ENCODE data around the gene CYS1.
"Not testable (repeated sequence)": the region's sequence is repeated elsewhere in the genome, so short reads cannot be mapped to it uniquely, and the experiment has no call there.

Gene CYS1

GRCh38 chr2:10029875-10030223, 50.4 kb downstream of the CYS1 start:
- no peak for DNase-seq (ENCODE audit: low read depth)

- DNase-seq (ENCODE audit: low read depth), result peak; percentile 98
Observed at GRCh38 chr2:10028988-10029874, 51.0 kb downstream of the CYS1 start.

GRCh38 chr2:10028407-10028987, 51.7 kb downstream of the CYS1 start:
- no peak for DNase-seq (ENCODE audit: low read depth)

- DNase-seq (ENCODE audit: low read depth), result no peak
Observed at GRCh38 chr2:10027660-10028330, 52.4 kb downstream of the CYS1 start.

GRCh38 chr2:10026940-10027569, 53.2 kb downstream of the CYS1 start:
- no peak for DNase-seq (ENCODE audit: low read depth)

- no peak for DNase-seq (ENCODE audit: low read depth)
Observed at GRCh38 chr2:10022966-10023662, 57.1 kb downstream of the CYS1 start.

- DNase-seq (ENCODE audit: low read depth), result no peak
Observed at GRCh38 chr2:10022445-10022844, 57.8 kb downstream of the CYS1 start.

- DNase-seq (ENCODE audit: low read depth), result no peak
Observed at GRCh38 chr2:10022041-10022421, 58.2 kb downstream of the CYS1 start.

GRCh38 chr2:10019602-10020400, 60.4 kb downstream of the CYS1 start:
- peak; percentile 45 for DNase-seq (ENCODE audit: low read depth)

GRCh38 chr2:10019174-10019573, 61.0 kb downstream of the CYS1 start:
- no peak for DNase-seq (ENCODE audit: low read depth)

- DNase-seq (ENCODE audit: low read depth), result no peak
Observed at GRCh38 chr2:10017313-10017941, 62.8 kb downstream of the CYS1 start.

GRCh38 chr2:10016802-10017258, 63.4 kb downstream of the CYS1 start:
- no peak for DNase-seq (ENCODE audit: low read depth)

- DNase-seq (ENCODE audit: low read depth), result no peak
Observed at GRCh38 chr2:10016001-10016801, 64.0 kb downstream of the CYS1 start.

GRCh38 chr2:10015376-10015989, 64.7 kb downstream of the CYS1 start:
- not testable (repeated sequence) for DNase-seq (ENCODE audit: low read depth)

GRCh38 chr2:10014418-10015190, 65.6 kb downstream of the CYS1 start:
- DNase-seq (ENCODE audit: low read depth), result no peak

- not testable (repeated sequence) for DNase-seq (ENCODE audit: low read depth)
Observed at GRCh38 chr2:10013651-10014417, 66.4 kb downstream of the CYS1 start.

GRCh38 chr2:10012963-10013461, 67.2 kb downstream of the CYS1 start:
- no peak for DNase-seq (ENCODE audit: low read depth)
